Mesothelial cell of epicardium (in vitro differentiated cells): ENCODE results near the gene EFNA1. TPM values are rescaled to one million over a fixed set of nuclear protein-coding genes. Genes with fewer than 3 reads are reported as not detected.
A peak's percentile ranks its signal among the peaks of the same experiment; 100 is the strongest.

Experiments used
- DNase-seq, 2 experiments: peaks; one replicate each; pipeline ENCODE4 v3.0.0; 2021; ENCODE audit warnings: low spot score in 2 of 2; ENCODE audit not compliant: unreplicated experiment in 2 of 2
- H3K27ac Mint-ChIP-seq: 2 replicates; pipeline ENCODE4 v1.8.0; 2021; ENCODE audit warnings: mixed read lengths
- H3K27me3 Mint-ChIP-seq: 2 replicates; pipeline ENCODE4 v1.8.0; 2021; ENCODE audit warnings: low read depth, mixed read lengths
- H3K36me3 Mint-ChIP-seq: 2 replicates; pipeline ENCODE4 v1.8.0; 2021; ENCODE audit warnings: mixed read lengths
- H3K4me1 Mint-ChIP-seq: 2 replicates; pipeline ENCODE4 v1.8.0; 2021; ENCODE audit warnings: mixed read lengths
- H3K4me3 Mint-ChIP-seq: 2 replicates; pipeline ENCODE4 v1.8.0; 2021; ENCODE audit warnings: mild to moderate bottlenecking, moderate library complexity, mixed read lengths
- H3K9me3 Mint-ChIP-seq: 2 replicates; pipeline ENCODE4 v1.8.0; 2021; ENCODE audit warnings: mixed read lengths
- CTCF ChIP-seq: fragments of 200-600 bp; sonication (generic); IDR thresholded peaks from one replicate; pipeline ENCODE4 v1.5.0; 2021; ENCODE audit warnings: antibody characterized with exemption; ENCODE audit not compliant: unreplicated experiment
- total RNA-seq: library from RNA; stranded (reverse); gene quantifications from 3 replicates; pipeline ENCODE4 v1.2.1, GENCODE V29; 2021

The EFNA1 gene
- total RNA-seq, 1 donor from 2014 or later: 92.4 TPM

- no peaks in the 10 kb centered on the region for H3K27me3 Mint-ChIP-seq
- DNase-seq: peak; percentile 69 to 95
- no peak overlapping the region for H3K4me3 Mint-ChIP-seq
- peak; percentile 98 for TF ChIP-seq CTCF
- peaks cover 33% of the 10 kb centered on the region for H3K4me1 Mint-ChIP-seq
- no peaks in the 10 kb centered on the region for H3K36me3 Mint-ChIP-seq
- H3K9me3 Mint-ChIP-seq: no peaks in the 10 kb centered on the region
- no peak overlapping the region for H3K27ac Mint-ChIP-seq
Measured at GRCh38 chr1:155091071-155092051, 36.3 kb upstream of the EFNA1 start.

GRCh38 chr1:155092131-155092530, 35.5 kb upstream of the EFNA1 start:
- Mint-ChIP-seq H3K27ac (no peak overlapping the region), H3K4me3 (no peak overlapping the region), H3K27me3 (no peaks in the 10 kb centered on the region), H3K4me1 (peaks cover 33% of the 10 kb centered on the region), H3K9me3 (no peaks in the 10 kb centered on the region), H3K36me3 (no peaks in the 10 kb centered on the region)
- DNase-seq: no peak
- TF ChIP-seq CTCF: no peak

- Mint-ChIP-seq H3K9me3 (no peaks in the 10 kb centered on the region), H3K4me1 (peaks cover 33% of the 10 kb centered on the region), H3K36me3 (no peaks in the 10 kb centered on the region), H3K4me3 (no peak overlapping the region), H3K27me3 (no peaks in the 10 kb centered on the region), H3K27ac (peak overlapping the region; percentile 56)
- TF ChIP-seq CTCF: no peak
- DNase-seq: no peak
Measured at GRCh38 chr1:155092641-155093040, 35.0 kb upstream of the EFNA1 start.

GRCh38 chr1:155093911-155094621, 33.6 kb upstream of the EFNA1 start:
- peak; percentile 18 for TF ChIP-seq CTCF
- Mint-ChIP-seq H3K4me1 (peaks cover 33% of the 10 kb centered on the region), H3K27me3 (peaks cover 1% of the 10 kb centered on the region), H3K9me3 (no peaks in the 10 kb centered on the region), H3K4me3 (no peak overlapping the region), H3K36me3 (no peaks in the 10 kb centered on the region), H3K27ac (peak overlapping the region; percentile 93)
- DNase-seq: peak; percentile 59 to 74

- Mint-ChIP-seq H3K4me1 (peaks cover 33% of the 10 kb centered on the region), H3K4me3 (no peak overlapping the region), H3K36me3 (no peaks in the 10 kb centered on the region), H3K27me3 (peaks cover 1% of the 10 kb centered on the region), H3K9me3 (no peaks in the 10 kb centered on the region), H3K27ac (peak overlapping the region; percentile 33)
- no peak for DNase-seq
- TF ChIP-seq CTCF: no peak
Measured at GRCh38 chr1:155094622-155094948, 33.1 kb upstream of the EFNA1 start.
